OCI-LY1 (cell line): Measurements from ENCODE around the gene KDM3A.

Experiments
- H2AFZ ChIP-seq: fragments of 200-600 bp; sonication (generic), shearing (Covaris generic); 2 replicates; pipeline ENCODE4 v1.6.0; 2014; ENCODE audit warnings: antibody characterized with exemption, mild to moderate bottlenecking, low read length
- H3F3A ChIP-seq: fragments of 200-600 bp; sonication (generic), shearing (Covaris generic); 2 replicates; pipeline ENCODE4 v1.6.0; 2014; ENCODE audit warnings: mild to moderate bottlenecking, antibody characterized with exemption, low read length, moderate library complexity; ENCODE audit not compliant: insufficient read depth
- H3K27ac ChIP-seq: fragments of 200-600 bp; sonication (generic); 2 replicates; pipeline ENCODE4 v1.5.1; 2014; ENCODE audit warnings: low read length, mixed run types, mild to moderate bottlenecking, low read depth; ENCODE audit not compliant: poor library complexity, severe bottlenecking
- H3K27me3 ChIP-seq: fragments of 200-600 bp; sonication (generic); 2 replicates; pipeline ENCODE4 v1.6.0; 2014; ENCODE audit warnings: antibody characterized with exemption, mild to moderate bottlenecking, low read length, moderate library complexity; ENCODE audit not compliant: insufficient read depth
- H3K36me3 ChIP-seq: fragments of 200-600 bp; sonication (generic); 2 replicates; pipeline ENCODE4 v1.6.1; 2014; ENCODE audit warnings: mild to moderate bottlenecking, antibody characterized with exemption, low read length, moderate library complexity, mixed read lengths; ENCODE audit not compliant: insufficient read depth
- H3K4me1 ChIP-seq: fragments of 200-600 bp; sonication (generic); 2 replicates; pipeline ENCODE4 v1.5.1; 2014; ENCODE audit warnings: mild to moderate bottlenecking, low read length, moderate library complexity; ENCODE audit not compliant: insufficient read depth, severe bottlenecking
- H3K4me2 ChIP-seq: fragments of 200-600 bp; sonication (generic), shearing (Covaris generic); 2 replicates; pipeline ENCODE4 v1.6.1; 2014; ENCODE audit warnings: low read length
- H3K4me3 ChIP-seq: fragments of 200-600 bp; sonication (generic); 2 replicates; pipeline ENCODE4 v1.5.1; 2014; ENCODE audit warnings: low read length, low read depth, mild to moderate bottlenecking, mixed read lengths; ENCODE audit not compliant: poor library complexity, severe bottlenecking
- H3K79me2 ChIP-seq: fragments of 200-600 bp; shearing (Covaris generic); 2 replicates; pipeline ENCODE4 v1.6.1; 2016; ENCODE audit warnings: mixed run types, low read length, mixed read lengths; ENCODE audit not compliant: insufficient read depth
- H3K9ac ChIP-seq: fragments of 200-600 bp; sonication (generic), shearing (Covaris generic); 2 replicates; pipeline ENCODE4 v1.6.1; 2014; ENCODE audit warnings: mild to moderate bottlenecking, low read length, mixed read lengths
- H3K9me2 ChIP-seq: fragments of 200-600 bp; sonication (generic), shearing (Covaris generic); 2 replicates; pipeline ENCODE4 v1.6.1; 2014; ENCODE audit warnings: low read depth, mild to moderate bottlenecking, low read length, mixed read lengths
- H3K9me3 ChIP-seq: fragments of 200-600 bp; shearing (Covaris generic); 2 replicates; pipeline ENCODE4 v1.6.1; 2014; ENCODE audit warnings: low read length, mixed read lengths
- H4K20me1 ChIP-seq: fragments of 200-600 bp; sonication (generic), shearing (Covaris generic); 2 replicates; pipeline ENCODE4 v1.6.0; 2016; ENCODE audit warnings: mild to moderate bottlenecking, low read length; ENCODE audit not compliant: insufficient read depth
- CTCF ChIP-seq: fragments of 200-600 bp; sonication (generic), shearing (Covaris generic); IDR thresholded peaks from 2 replicates; pipeline ENCODE4 v1.5.1; 2017; ENCODE audit warnings: mild to moderate bottlenecking, antibody characterized with exemption, low read length, moderate library complexity, mixed read lengths
- EZH2 ChIP-seq: fragments of 200-600 bp; sonication (generic), shearing (Covaris generic); IDR thresholded peaks from 2 replicates; pipeline ENCODE4 v1.8.0; 2017; ENCODE audit warnings: borderline replicate concordance, mixed run types, mild to moderate bottlenecking, antibody characterized with exemption, low read length, moderate library complexity, mixed read lengths

The KDM3A gene

GRCh38 chr2:86488561-86489250, 47.5 kb downstream of the KDM3A start:
- no peak overlapping the region for H2AFZ ChIP-seq
- H4K20me1 ChIP-seq = no peaks in the 10 kb centered on the region
- H3K27me3 ChIP-seq = no peaks in the 10 kb centered on the region
- TF ChIP-seq EZH2 (no peak), CTCF (no peak)
- H3K9me3 ChIP-seq = no peaks in the 10 kb centered on the region
- no peak overlapping the region for H3K9ac ChIP-seq
- no peaks in the 10 kb centered on the region for H3K9me2 ChIP-seq
- no peak overlapping the region for H3K27ac ChIP-seq
- no peaks in the 10 kb centered on the region for H3K79me2 ChIP-seq
- no peak overlapping the region for H3K4me2 ChIP-seq
- H3F3A ChIP-seq = no peaks in the 10 kb centered on the region
- H3K4me3 ChIP-seq = no peak overlapping the region
- H3K4me1 ChIP-seq = no peaks in the 10 kb centered on the region
- H3K36me3 ChIP-seq = peaks cover 100% of the 10 kb centered on the region

GRCh38 chr2:86489542-86489941, 48.4 kb downstream of the KDM3A start:
- Histone ChIP-seq H3K9me3 (no peaks in the 10 kb centered on the region), H3K9ac (no peak overlapping the region), H3K27ac (no peak overlapping the region), H3K9me2 (no peaks in the 10 kb centered on the region), H3K4me3 (no peak overlapping the region), H2AFZ (no peak overlapping the region), H3K79me2 (no peaks in the 10 kb centered on the region), H3F3A (no peaks in the 10 kb centered on the region), H3K4me2 (no peak overlapping the region), H4K20me1 (no peaks in the 10 kb centered on the region), H3K27me3 (no peaks in the 10 kb centered on the region), H3K36me3 (peaks cover 100% of the 10 kb centered on the region), H3K4me1 (no peaks in the 10 kb centered on the region)
- no peak for TF ChIP-seq CTCF
- TF ChIP-seq EZH2 = no peak

- Histone ChIP-seq H3K36me3 (peaks cover 100% of the 10 kb centered on the region), H2AFZ (no peak overlapping the region), H3F3A (no peaks in the 10 kb centered on the region), H3K4me3 (no peak overlapping the region), H3K9me3 (no peaks in the 10 kb centered on the region), H3K27me3 (no peaks in the 10 kb centered on the region), H3K9me2 (no peaks in the 10 kb centered on the region), H3K4me1 (no peaks in the 10 kb centered on the region), H3K27ac (no peak overlapping the region), H3K9ac (no peak overlapping the region), H3K79me2 (no peaks in the 10 kb centered on the region), H3K4me2 (no peak overlapping the region), H4K20me1 (no peaks in the 10 kb centered on the region)
- TF ChIP-seq EZH2 (no peak), CTCF (no peak)
Measured at GRCh38 chr2:86490245-86490644, 49.1 kb downstream of the KDM3A start.
